ENCODE results near the gene MZF1. TPM values are rescaled to one million over a fixed set of nuclear protein-coding genes. Genes with fewer than 3 reads are reported as not detected.
A peak's percentile ranks its signal among the peaks of the same experiment; 100 is the strongest.

The MZF1 gene
- total and polyA plus RNA-seq, 9 of the 15 experiments (the other 6 are each of a cell fraction or from before 2014, with no cell fraction given): 0.31 to 29.3 (median 11.5) TPM

- no peak; the same call in 1 of the 2 replicates for TF ChIP-seq TRIM28 (IDR thresholded peaks at IDR 0.05)
- TF ChIP-seq, protein P1, sequence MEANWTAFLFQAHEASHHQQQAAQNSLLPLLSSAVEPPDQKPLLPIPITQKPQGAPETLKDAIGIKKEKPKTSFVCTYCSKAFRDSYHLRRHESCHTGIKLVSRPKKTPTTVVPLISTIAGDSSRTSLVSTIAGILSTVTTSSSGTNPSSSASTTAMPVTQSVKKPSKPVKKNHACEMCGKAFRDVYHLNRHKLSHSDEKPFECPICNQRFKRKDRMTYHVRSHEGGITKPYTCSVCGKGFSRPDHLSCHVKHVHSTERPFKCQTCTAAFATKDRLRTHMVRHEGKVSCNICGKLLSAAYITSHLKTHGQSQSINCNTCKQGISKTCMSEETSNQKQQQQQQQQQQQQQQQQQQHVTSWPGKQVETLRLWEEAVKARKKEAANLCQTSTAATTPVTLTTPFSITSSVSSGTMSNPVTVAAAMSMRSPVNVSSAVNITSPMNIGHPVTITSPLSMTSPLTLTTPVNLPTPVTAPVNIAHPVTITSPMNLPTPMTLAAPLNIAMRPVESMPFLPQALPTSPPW (CRISPR knock-in tag; IDR thresholded peaks at IDR 0.05): peak; percentile 76
- peak; percentile 66; the same call in 1 of the 2 replicates for TF ChIP-seq POLR2H (tag; IDR thresholded peaks at IDR 0.05; ENCODE audit: low read depth)
- TF ChIP-seq, protein P2, sequence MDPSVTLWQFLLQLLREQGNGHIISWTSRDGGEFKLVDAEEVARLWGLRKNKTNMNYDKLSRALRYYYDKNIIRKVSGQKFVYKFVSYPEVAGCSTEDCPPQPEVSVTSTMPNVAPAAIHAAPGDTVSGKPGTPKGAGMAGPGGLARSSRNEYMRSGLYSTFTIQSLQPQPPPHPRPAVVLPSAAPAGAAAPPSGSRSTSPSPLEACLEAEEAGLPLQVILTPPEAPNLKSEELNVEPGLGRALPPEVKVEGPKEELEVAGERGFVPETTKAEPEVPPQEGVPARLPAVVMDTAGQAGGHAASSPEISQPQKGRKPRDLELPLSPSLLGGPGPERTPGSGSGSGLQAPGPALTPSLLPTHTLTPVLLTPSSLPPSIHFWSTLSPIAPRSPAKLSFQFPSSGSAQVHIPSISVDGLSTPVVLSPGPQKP (CRISPR knock-in tag; IDR thresholded peaks at IDR 0.05): no peak
- TF ChIP-seq, protein P3, sequence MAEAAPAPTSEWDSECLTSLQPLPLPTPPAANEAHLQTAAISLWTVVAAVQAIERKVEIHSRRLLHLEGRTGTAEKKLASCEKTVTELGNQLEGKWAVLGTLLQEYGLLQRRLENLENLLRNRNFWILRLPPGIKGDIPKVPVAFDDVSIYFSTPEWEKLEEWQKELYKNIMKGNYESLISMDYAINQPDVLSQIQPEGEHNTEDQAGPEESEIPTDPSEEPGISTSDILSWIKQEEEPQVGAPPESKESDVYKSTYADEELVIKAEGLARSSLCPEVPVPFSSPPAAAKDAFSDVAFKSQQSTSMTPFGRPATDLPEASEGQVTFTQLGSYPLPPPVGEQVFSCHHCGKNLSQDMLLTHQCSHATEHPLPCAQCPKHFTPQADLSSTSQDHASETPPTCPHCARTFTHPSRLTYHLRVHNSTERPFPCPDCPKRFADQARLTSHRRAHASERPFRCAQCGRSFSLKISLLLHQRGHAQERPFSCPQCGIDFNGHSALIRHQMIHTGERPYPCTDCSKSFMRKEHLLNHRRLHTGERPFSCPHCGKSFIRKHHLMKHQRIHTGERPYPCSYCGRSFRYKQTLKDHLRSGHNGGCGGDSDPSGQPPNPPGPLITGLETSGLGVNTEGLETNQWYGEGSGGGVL (CRISPR knock-in tag; IDR thresholded peaks at IDR 0.05): no peak
- peak in 1 of 2 experiments; percentile 87 for TF ChIP-seq AFF1 (IDR thresholded peaks at IDR 0.05; ENCODE audit: low read depth in 1 of 2, partially characterized antibody in 2 of 2)
- TF ChIP-seq ZNF316 (IDR thresholded peaks at IDR 0.05): no peak
- TF ChIP-seq ZFX (CRISPR knock-in tag; IDR thresholded peaks at IDR 0.05): peak; percentile 88
- TF ChIP-seq, protein P4, sequence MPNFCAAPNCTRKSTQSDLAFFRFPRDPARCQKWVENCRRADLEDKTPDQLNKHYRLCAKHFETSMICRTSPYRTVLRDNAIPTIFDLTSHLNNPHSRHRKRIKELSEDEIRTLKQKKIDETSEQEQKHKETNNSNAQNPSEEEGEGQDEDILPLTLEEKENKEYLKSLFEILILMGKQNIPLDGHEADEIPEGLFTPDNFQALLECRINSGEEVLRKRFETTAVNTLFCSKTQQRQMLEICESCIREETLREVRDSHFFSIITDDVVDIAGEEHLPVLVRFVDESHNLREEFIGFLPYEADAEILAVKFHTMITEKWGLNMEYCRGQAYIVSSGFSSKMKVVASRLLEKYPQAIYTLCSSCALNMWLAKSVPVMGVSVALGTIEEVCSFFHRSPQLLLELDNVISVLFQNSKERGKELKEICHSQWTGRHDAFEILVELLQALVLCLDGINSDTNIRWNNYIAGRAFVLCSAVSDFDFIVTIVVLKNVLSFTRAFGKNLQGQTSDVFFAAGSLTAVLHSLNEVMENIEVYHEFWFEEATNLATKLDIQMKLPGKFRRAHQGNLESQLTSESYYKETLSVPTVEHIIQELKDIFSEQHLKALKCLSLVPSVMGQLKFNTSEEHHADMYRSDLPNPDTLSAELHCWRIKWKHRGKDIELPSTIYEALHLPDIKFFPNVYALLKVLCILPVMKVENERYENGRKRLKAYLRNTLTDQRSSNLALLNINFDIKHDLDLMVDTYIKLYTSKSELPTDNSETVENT (CRISPR knock-in tag; IDR thresholded peaks at IDR 0.05): no peak
- no peak for TF ChIP-seq GATAD2B (IDR thresholded peaks at IDR 0.05; ENCODE audit: borderline replicate concordance)
- TF ChIP-seq MAFK (IDR thresholded peaks at IDR 0.05; ENCODE audit: low read length): no peak
- TF ChIP-seq POLR2AphosphoS2 (IDR thresholded peaks at IDR 0.05; ENCODE audit: low read length): peak; percentile 41; the same call in 1 of the 2 replicates
- TF ChIP-seq DPF2 (IDR thresholded peaks at IDR 0.05): no peak
These were observed 2.3 kb upstream of the MZF1 start (continued) for GRCh38 chr19:58575183-58576041.

All from K562 (cell line).